ENCODE results near the gene SLC9A6. TPM values are rescaled to one million over a fixed set of nuclear protein-coding genes. Genes with fewer than 3 reads are reported as not detected.

The SLC9A6 gene
- total RNA-seq = 10 to 100 TPM; 21.0 to 23.6 TPM

GRCh38 chrX:135985157-135985972, at the start of gene SLC9A6:
Gene SLC9A6, plus strand, starts transcription at chrX:135985435. Its CDS starts 224 bp downstream, at chrX:135985659.

GRCh38 chrX:135973548-135974278, 11.5 kb upstream of the SLC9A6 start, which contains the start of gene MMGT1:
Gene MMGT1, minus strand, starts transcription at chrX:135973988. Its CDS starts 313 bp downstream, at chrX:135973675.

Other genes with a start within 250 kb of the SLC9A6 start
- gene CT45A3, start 217.2 kb upstream of the SLC9A6 start, total RNA-seq = not detected
- not detected for gene CT45A5, start 199.9 kb upstream of the SLC9A6 start, total RNA-seq
- not detected for gene CT45A6, start 182.6 kb upstream of the SLC9A6 start, total RNA-seq
- not detected for gene CT45A2, start 165.4 kb upstream of the SLC9A6 start, total RNA-seq
- gene CT45A7, start 148.2 kb upstream of the SLC9A6 start, total RNA-seq = not detected
- not detected for gene CT45A8, start 130.9 kb upstream of the SLC9A6 start, total RNA-seq
- gene CT45A9, start 113.6 kb upstream of the SLC9A6 start, total RNA-seq = not detected
- gene CT45A10, start 92.0 kb upstream of the SLC9A6 start, total RNA-seq = not detected
- not detected for gene SAGE1, start 91.7 kb upstream of the SLC9A6 start, total RNA-seq
- 10 to 100 TPM; 18.9 to 23.3 TPM for gene MMGT1, start 11.4 kb upstream of the SLC9A6 start, total RNA-seq
- 10 to 100 TPM in 1 of 2 donors, 1 to 10 TPM in 1; 4.5 to 10.3 TPM for gene FHL1, start 162.1 kb downstream of the SLC9A6 start, total RNA-seq